ENCODE results near the gene FRMD4A. TPM values are rescaled to one million over a fixed set of nuclear protein-coding genes. Genes with fewer than 3 reads are reported as not detected.

Gene FRMD4A
- total and polyA plus RNA-seq, 10 of the 15 experiments (the other 5 are each of a cell fraction or from before 2014, with no cell fraction given), result 17.8 to 75.2 (median 39.1) TPM

- CTCF ChIA-PET, result no interaction called here
- no TSS peak for BruUV-seq (replicated peaks)
Observed at GRCh38 chr10:13869295-13869664, 461.4 kb downstream of the FRMD4A start.

More at GRCh38 chr10:13869295-13869664, 461.4 kb downstream of the FRMD4A start:
- in situ Hi-C loops (cut with MboI), result no loop called here
- Histone ChIP-seq H3K4me3 (no peak overlapping the region), H3K4me2 (ENCODE audit: control insufficient read depth, insufficient read depth) (no peak overlapping the region), H4K20me1 (ENCODE audit: control insufficient read depth, insufficient read depth) (no peaks in the 10 kb centered on the region), H3K9me3 (replicated peaks; ENCODE audit: control insufficient read depth, insufficient read depth, low read length) (no peaks in the 10 kb centered on the region; the same call in 2 of the 3 replicates), H3K9ac (ENCODE audit: control insufficient read depth, insufficient read depth, low read length) (no peak overlapping the region), H2AFZ (ENCODE audit: control insufficient read depth, low read depth, low read length) (no peak overlapping the region), H3K27me3 (replicated peaks in 1 of 2; ENCODE audit: control insufficient read depth in 2 of 2, insufficient read depth in 2 of 2, low read length in 1 of 2) (no peaks in the 10 kb centered on the region), H3K79me2 (ENCODE audit: control insufficient read depth, insufficient read depth, low read length) (no peaks in the 10 kb centered on the region), H3K36me3 (ENCODE audit: control insufficient read depth in 2 of 2, insufficient read depth in 2 of 2, low read length in 1 of 2) (no peaks in the 10 kb centered on the region), H3K4me1 (ENCODE audit: control insufficient read depth, insufficient read depth, low read length) (peaks cover 5% of the 10 kb centered on the region; the same call in 1 of the 2 replicates), H3K27ac (ENCODE audit: control insufficient read depth, insufficient read depth) (no peak overlapping the region)
- SMC1A ChIA-PET (ENCODE audit: uncharacterized antibody, unreplicated experiment), result interaction anchor here (1.4 kb wide), 1 partner anchor 9 kb away, joined by 6 read pairs; no protein-coding TSS in a partner anchor
- WGBS (ENCODE audit: insufficient coverage, insufficient replicate concordance, low lambda C conversion rate, missing lambda C conversion rate), result 68% methylated on average over 12 of the region's 12 CpGs
- RAD21 ChIA-PET (ENCODE audit: unreplicated experiment), result no interaction called here
- intact Hi-C loops (cut with micrococcal nuclease; ENCODE audit: unreplicated experiment), result no loop called here
- DNase-seq (ENCODE audit: low read depth, low spot score) (no peak), FAIRE-seq (no peak), ATAC-seq (no peak)
- POLR2A ChIA-PET, result interaction anchor here (1.6 kb wide), 1 partner anchor 8 kb away, joined by 4 read pairs; no protein-coding TSS in a partner anchor
- TF ChIP-seq KLF5 (IDR thresholded peaks at IDR 0.05; ENCODE audit: partially characterized antibody), result no peak
- no peak for TF ChIP-seq REST (IDR thresholded peaks at IDR 0.05; ENCODE audit: low read depth, low read length)
- TF ChIP-seq ASH2L (IDR thresholded peaks at IDR 0.05; ENCODE audit: borderline replicate concordance, low read depth), result no peak

Data from GM12878 (cell line).